ENCODE data around the gene TSFM.
A peak's percentile ranks its signal among the peaks of the same experiment; 100 is the strongest.

TSFM gene

GRCh38 chr12:57765003-57765697 is 17.4 kb upstream of the TSFM start:
- no peak overlapping the region for H2AFZ ChIP-seq (ENCODE audit: low read length)
- H3K4me3 ChIP-seq (ENCODE audit: low read depth, low read length, poor library complexity, severe bottlenecking) = peak overlapping the region; percentile 47
- H4K20me1 ChIP-seq (ENCODE audit: insufficient read depth, low read length) = no peaks in the 10 kb centered on the region
- H3K27ac ChIP-seq (ENCODE audit: low read depth, low read length, poor library complexity, severe bottlenecking) = no peak overlapping the region
- peaks cover 20% of the 10 kb centered on the region for H3K4me1 ChIP-seq (ENCODE audit: insufficient read depth, low read length, severe bottlenecking)
- no peaks in the 10 kb centered on the region for H3K9me3 ChIP-seq (ENCODE audit: low read length)
- peaks cover 27% of the 10 kb centered on the region for H3K36me3 ChIP-seq (ENCODE audit: insufficient read depth, low read length)
- no peaks in the 10 kb centered on the region for H3K9me2 ChIP-seq (ENCODE audit: low read depth, low read length)
- H3K27me3 ChIP-seq (ENCODE audit: insufficient read depth, low read length) = peaks cover 24% of the 10 kb centered on the region
- H3K9ac ChIP-seq (ENCODE audit: low read length) = peak overlapping the region; percentile 36; the same call in 1 of the 2 replicates
- no peaks in the 10 kb centered on the region for H3K79me2 ChIP-seq (ENCODE audit: insufficient read depth, low read length)
- H3K4me2 ChIP-seq (ENCODE audit: low read length) = peak overlapping the region; percentile 66
- TF ChIP-seq EZH2 (IDR thresholded peaks at IDR 0.05; ENCODE audit: borderline replicate concordance, low read length) = no peak
- TF ChIP-seq, protein P1, sequence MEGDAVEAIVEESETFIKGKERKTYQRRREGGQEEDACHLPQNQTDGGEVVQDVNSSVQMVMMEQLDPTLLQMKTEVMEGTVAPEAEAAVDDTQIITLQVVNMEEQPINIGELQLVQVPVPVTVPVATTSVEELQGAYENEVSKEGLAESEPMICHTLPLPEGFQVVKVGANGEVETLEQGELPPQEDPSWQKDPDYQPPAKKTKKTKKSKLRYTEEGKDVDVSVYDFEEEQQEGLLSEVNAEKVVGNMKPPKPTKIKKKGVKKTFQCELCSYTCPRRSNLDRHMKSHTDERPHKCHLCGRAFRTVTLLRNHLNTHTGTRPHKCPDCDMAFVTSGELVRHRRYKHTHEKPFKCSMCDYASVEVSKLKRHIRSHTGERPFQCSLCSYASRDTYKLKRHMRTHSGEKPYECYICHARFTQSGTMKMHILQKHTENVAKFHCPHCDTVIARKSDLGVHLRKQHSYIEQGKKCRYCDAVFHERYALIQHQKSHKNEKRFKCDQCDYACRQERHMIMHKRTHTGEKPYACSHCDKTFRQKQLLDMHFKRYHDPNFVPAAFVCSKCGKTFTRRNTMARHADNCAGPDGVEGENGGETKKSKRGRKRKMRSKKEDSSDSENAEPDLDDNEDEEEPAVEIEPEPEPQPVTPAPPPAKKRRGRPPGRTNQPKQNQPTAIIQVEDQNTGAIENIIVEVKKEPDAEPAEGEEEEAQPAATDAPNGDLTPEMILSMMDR (IDR thresholded peaks at IDR 0.05; ENCODE audit: low read length) = peak; percentile 65
- no peaks in the 10 kb centered on the region for H3F3A ChIP-seq (ENCODE audit: insufficient read depth, low read length)

DNA sequence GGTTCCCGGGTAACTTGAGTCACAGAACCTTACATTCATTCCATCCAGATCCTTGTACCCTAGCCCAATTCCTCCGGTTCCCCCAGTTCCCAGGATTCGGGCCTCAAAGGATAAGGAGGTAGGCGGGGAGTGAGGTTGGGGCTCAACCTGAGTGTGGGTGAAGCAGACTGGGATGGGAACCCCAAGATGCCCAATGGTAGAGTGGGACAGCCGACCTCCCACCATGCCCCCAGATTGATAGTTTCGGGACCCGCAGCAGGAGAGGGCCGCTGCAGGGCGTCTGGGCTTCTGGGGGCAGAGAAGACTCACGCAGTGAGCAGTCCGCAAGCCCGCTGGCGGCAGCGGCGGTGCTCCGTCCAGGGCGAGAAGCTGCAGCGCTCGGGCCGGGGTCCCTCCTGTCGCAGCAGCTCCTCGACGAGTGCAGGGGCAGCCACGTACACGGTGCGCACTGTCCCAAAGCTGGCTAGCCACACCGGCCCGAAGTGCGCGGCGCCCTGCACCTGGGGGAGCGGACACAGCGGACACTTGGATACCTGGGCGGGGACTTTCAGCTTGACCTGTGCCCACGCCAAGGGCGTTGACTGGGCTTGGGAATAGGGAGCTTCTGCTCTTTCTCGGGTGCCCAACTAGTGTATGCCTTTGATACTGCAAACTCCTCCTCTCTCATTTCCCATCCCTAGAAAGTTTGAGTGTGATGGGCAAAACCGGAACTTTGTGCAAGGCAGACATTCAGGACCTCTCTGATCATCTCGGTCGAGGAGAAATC is 16.7 kb upstream of the TSFM start:
- H3K9me2 ChIP-seq (ENCODE audit: low read depth, low read length) = no peaks in the 10 kb centered on the region
- H3K4me3 ChIP-seq (ENCODE audit: low read depth, low read length, poor library complexity, severe bottlenecking) = peak overlapping the region; percentile 47
- no peaks in the 10 kb centered on the region for H4K20me1 ChIP-seq (ENCODE audit: insufficient read depth, low read length)
- no peaks in the 10 kb centered on the region for H3F3A ChIP-seq (ENCODE audit: insufficient read depth, low read length)
- TF ChIP-seq EZH2 (IDR thresholded peaks at IDR 0.05; ENCODE audit: borderline replicate concordance, low read length) = no peak
- TF ChIP-seq, protein P1 (IDR thresholded peaks at IDR 0.05; ENCODE audit: low read length) = no peak
- peaks cover 22% of the 10 kb centered on the region for H3K4me1 ChIP-seq (ENCODE audit: insufficient read depth, low read length, severe bottlenecking)
- no peak overlapping the region for H3K27ac ChIP-seq (ENCODE audit: low read depth, low read length, poor library complexity, severe bottlenecking)
- no peaks in the 10 kb centered on the region for H3K9me3 ChIP-seq (ENCODE audit: low read length)
- H3K36me3 ChIP-seq (ENCODE audit: insufficient read depth, low read length) = peaks cover 35% of the 10 kb centered on the region
- no peak overlapping the region for H3K9ac ChIP-seq (ENCODE audit: low read length)
- H3K27me3 ChIP-seq (ENCODE audit: insufficient read depth, low read length) = peaks cover 24% of the 10 kb centered on the region
- H3K79me2 ChIP-seq (ENCODE audit: insufficient read depth, low read length) = no peaks in the 10 kb centered on the region
- no peak overlapping the region for H2AFZ ChIP-seq (ENCODE audit: low read length)
- H3K4me2 ChIP-seq (ENCODE audit: low read length) = peak overlapping the region; percentile 66; the same call in 1 of the 2 replicates

DNA sequence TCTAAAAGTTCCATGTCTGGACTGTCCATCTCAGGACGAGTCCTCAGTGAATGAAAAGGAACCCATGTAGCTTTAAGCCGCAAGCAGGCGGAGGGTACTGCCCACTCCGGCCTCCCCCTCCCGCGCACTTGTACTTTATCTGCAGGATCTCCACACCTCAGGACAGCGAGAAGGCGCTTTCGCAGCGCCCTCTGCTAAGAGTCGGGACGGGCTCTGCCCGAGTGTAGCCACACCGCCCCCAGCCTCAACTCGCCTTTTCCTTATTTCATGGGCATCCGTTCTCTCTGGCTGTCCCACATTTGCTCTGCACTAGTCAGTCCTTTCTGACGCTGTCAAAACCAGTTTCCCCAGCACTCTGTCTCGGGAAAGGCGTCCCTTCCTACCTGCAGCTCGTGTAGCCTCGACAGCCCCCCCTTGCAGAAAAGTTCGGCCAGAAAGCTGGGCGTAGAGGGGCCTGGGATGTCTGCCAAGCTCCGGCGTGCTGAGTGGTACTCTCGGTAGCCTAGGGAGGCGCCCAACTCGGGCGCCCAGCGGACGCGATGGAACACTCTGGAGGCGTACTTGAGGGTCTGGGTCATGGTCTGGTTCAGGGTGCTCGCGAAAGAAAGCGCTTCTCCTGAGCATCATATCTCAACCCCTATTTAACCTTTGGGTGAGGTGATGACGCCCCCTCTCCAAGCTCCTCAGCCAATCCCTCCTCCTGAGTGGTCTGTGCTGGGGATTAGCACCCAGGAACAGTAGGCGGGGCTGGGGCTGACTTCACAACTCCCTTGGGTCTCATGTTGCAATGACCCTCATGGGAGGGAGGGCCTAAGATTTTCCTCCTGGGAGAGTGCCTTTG is 15.9 kb upstream of the TSFM start, which contains the start of gene CYP27B1:
Gene CYP27B1 (minus strand): TSS at position 615 of the 841 bp plus-strand sequence. CDS start 37 bp downstream, at position 578.
- no peaks in the 10 kb centered on the region for H4K20me1 ChIP-seq (ENCODE audit: insufficient read depth, low read length)
- H3K4me2 ChIP-seq (ENCODE audit: low read length) = no peak within 1 kb of the TSS

More for the DNA sequence above, 15.9 kb upstream of the TSFM start, which contains the start of gene CYP27B1:
- no peak within 1 kb of the TSS for H3K9ac ChIP-seq (ENCODE audit: low read length)
- H3F3A ChIP-seq (ENCODE audit: insufficient read depth, low read length) = no peaks in the 10 kb centered on the region
- no peak within 1 kb of the TSS for H3K4me3 ChIP-seq (ENCODE audit: low read depth, low read length, poor library complexity, severe bottlenecking)
- H3K36me3 ChIP-seq (ENCODE audit: insufficient read depth, low read length) = peaks cover 35% of the 10 kb centered on the region
- H3K79me2 ChIP-seq (ENCODE audit: insufficient read depth, low read length) = no peaks in the 10 kb centered on the region
- H2AFZ ChIP-seq (ENCODE audit: low read length) = no peak within 1 kb of the TSS
- H3K27me3 ChIP-seq (ENCODE audit: insufficient read depth, low read length) = peaks cover 24% of the 10 kb centered on the region
- TF ChIP-seq, protein P1 (IDR thresholded peaks at IDR 0.05; ENCODE audit: low read length) = no peak
- no peak for TF ChIP-seq EZH2 (IDR thresholded peaks at IDR 0.05; ENCODE audit: borderline replicate concordance, low read length)
- no peak within 1 kb of the TSS for H3K27ac ChIP-seq (ENCODE audit: low read depth, low read length, poor library complexity, severe bottlenecking)
- peaks cover 28% of the 10 kb centered on the region for H3K4me1 ChIP-seq (ENCODE audit: insufficient read depth, low read length, severe bottlenecking)
- H3K9me2 ChIP-seq (ENCODE audit: low read depth, low read length) = no peaks in the 10 kb centered on the region
- H3K9me3 ChIP-seq (ENCODE audit: low read length) = no peaks in the 10 kb centered on the region

Measured in OCI-LY1 (cell line).